ENCODE measurements around the gene TNRC6A. TPM values are rescaled to one million over a fixed set of nuclear protein-coding genes. Genes with fewer than 3 reads are reported as not detected.
A peak's percentile ranks its signal among the peaks of the same experiment; 100 is the strongest.
"Not testable (repeated sequence)": the region's sequence is repeated elsewhere in the genome, so short reads cannot be mapped to it uniquely, and the experiment has no call there.

Gene TNRC6A
- total RNA-seq, 1 donor from 2014 or later = 35.6 TPM

- intact Hi-C loops (cut with DNase I) = no loop called here
- DNase-seq (ENCODE audit: low spot score) = no peak
These were observed 107.4 kb downstream of the TNRC6A start for GRCh38 chr16:24836836-24837235.

- DNase-seq (ENCODE audit: low spot score) = no peak
- intact Hi-C loops (cut with DNase I) = no loop called here
These were observed 108.5 kb downstream of the TNRC6A start for GRCh38 chr16:24837969-24838368.

GRCh38 chr16:24838554-24839266 is 109.3 kb downstream of the TNRC6A start:
- DNase-seq (ENCODE audit: low spot score) = peak; percentile 73
- intact Hi-C loops (cut with DNase I) = no loop called here

GRCh38 chr16:24839347-24839972 is 110.0 kb downstream of the TNRC6A start:
- DNase-seq (ENCODE audit: low spot score) = no peak
- intact Hi-C loops (cut with DNase I) = no loop called here

- intact Hi-C loops (cut with DNase I) = no loop called here
- no peak for DNase-seq (ENCODE audit: low spot score)
These were observed 111.8 kb downstream of the TNRC6A start for GRCh38 chr16:24841291-24841690.

GRCh38 chr16:24844101-24845030 is 114.9 kb downstream of the TNRC6A start:
- peak; percentile 63 for DNase-seq (ENCODE audit: low spot score)
- intact Hi-C loops (cut with DNase I) = no loop called here

- intact Hi-C loops (cut with DNase I) = not testable (repeated sequence)
- peak; percentile 27 for DNase-seq (ENCODE audit: low spot score)
These were observed 115.5 kb downstream of the TNRC6A start for GRCh38 chr16:24845031-24845365.

- intact Hi-C loops (cut with DNase I) = no loop called here
- DNase-seq (ENCODE audit: low spot score) = peak; percentile 71
These were observed 116.5 kb downstream of the TNRC6A start, which contains the start of gene SLC5A11 for GRCh38 chr16:24845726-24846547. Gene SLC5A11 (plus strand): TSS chr16:24845963. CDS start chr16:24858644, 12,681 bp downstream.

- intact Hi-C loops (cut with DNase I) = no loop called here
- DNase-seq (ENCODE audit: low spot score) = peak; percentile 10
These were observed 117.3 kb downstream of the TNRC6A start for GRCh38 chr16:24846548-24847357.

- intact Hi-C loops (cut with DNase I) = no loop called here
- no peak for DNase-seq (ENCODE audit: low spot score)
These were observed 117.9 kb downstream of the TNRC6A start for GRCh38 chr16:24847358-24847664.

- intact Hi-C loops (cut with DNase I) = no loop called here
These were observed 118.6 kb downstream of the TNRC6A start for GRCh38 chr16:24848065-24848464.

GRCh38 chr16:24849641-24850040 is 120.2 kb downstream of the TNRC6A start:
- DNase-seq (ENCODE audit: low spot score) = peak; percentile 39
- intact Hi-C loops (cut with DNase I) = no loop called here

More at GRCh38 chr16:24848065-24848464, 118.6 kb downstream of the TNRC6A start:
- peak; percentile 50 for DNase-seq (ENCODE audit: low spot score)

- peak; percentile 58 for DNase-seq (ENCODE audit: low spot score)
- intact Hi-C loops (cut with DNase I) = no loop called here
These were observed 121.0 kb downstream of the TNRC6A start for GRCh38 chr16:24850289-24850938.

GRCh38 chr16:24851700-24852099 is 122.2 kb downstream of the TNRC6A start:
- intact Hi-C loops (cut with DNase I) = no loop called here
- DNase-seq (ENCODE audit: low spot score) = no peak

- peak; percentile 64 for DNase-seq (ENCODE audit: low spot score)
- intact Hi-C loops (cut with DNase I) = no loop called here
These were observed 122.8 kb downstream of the TNRC6A start for GRCh38 chr16:24852281-24852721.

- DNase-seq (ENCODE audit: low spot score) = peak; percentile 1
- intact Hi-C loops (cut with DNase I) = no loop called here
These were observed 123.8 kb downstream of the TNRC6A start for GRCh38 chr16:24853169-24853824.

- peak; percentile 74 for DNase-seq (ENCODE audit: low spot score)
- intact Hi-C loops (cut with DNase I) = no loop called here
These were observed 124.4 kb downstream of the TNRC6A start for GRCh38 chr16:24853830-24854229.

All from cardiac septum (tissue), 1 donor.